Measurements from ENCODE around the gene PARL.

PARL gene

DNA sequence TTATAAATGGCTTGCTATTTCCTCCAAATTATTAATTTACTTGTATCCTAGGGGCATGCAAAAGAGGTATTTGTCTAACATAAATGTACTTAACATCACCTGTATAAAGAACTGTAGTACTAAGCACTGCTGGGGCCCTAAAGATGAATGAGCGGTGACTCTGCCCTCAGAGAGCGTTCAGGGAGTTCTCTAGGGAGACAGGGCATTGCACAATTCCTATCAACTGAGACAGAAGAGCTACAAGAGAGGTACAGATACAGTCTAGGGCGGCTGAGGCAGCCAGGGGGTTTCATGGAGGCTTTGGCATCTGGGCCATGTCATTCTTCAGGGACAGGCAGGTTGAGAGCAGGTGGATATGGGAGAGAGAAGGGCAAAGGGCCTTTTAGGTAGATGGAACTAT lies 39.9 kb upstream of the PARL start:
- in situ Hi-C loops (cut with HindIII; ENCODE audit: low sequenced_read_pairs), result no loop called here
- no peak overlapping the region for H3K4me3 ChIP-seq (ENCODE audit: low read depth, low read length)
- no peak for DNase-seq (ENCODE audit: low read depth, low spot score)
- TF ChIP-seq, protein P1, sequence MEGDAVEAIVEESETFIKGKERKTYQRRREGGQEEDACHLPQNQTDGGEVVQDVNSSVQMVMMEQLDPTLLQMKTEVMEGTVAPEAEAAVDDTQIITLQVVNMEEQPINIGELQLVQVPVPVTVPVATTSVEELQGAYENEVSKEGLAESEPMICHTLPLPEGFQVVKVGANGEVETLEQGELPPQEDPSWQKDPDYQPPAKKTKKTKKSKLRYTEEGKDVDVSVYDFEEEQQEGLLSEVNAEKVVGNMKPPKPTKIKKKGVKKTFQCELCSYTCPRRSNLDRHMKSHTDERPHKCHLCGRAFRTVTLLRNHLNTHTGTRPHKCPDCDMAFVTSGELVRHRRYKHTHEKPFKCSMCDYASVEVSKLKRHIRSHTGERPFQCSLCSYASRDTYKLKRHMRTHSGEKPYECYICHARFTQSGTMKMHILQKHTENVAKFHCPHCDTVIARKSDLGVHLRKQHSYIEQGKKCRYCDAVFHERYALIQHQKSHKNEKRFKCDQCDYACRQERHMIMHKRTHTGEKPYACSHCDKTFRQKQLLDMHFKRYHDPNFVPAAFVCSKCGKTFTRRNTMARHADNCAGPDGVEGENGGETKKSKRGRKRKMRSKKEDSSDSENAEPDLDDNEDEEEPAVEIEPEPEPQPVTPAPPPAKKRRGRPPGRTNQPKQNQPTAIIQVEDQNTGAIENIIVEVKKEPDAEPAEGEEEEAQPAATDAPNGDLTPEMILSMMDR (IDR thresholded peaks at IDR 0.05; ENCODE audit: low read depth, low read length), result no peak

DNA sequence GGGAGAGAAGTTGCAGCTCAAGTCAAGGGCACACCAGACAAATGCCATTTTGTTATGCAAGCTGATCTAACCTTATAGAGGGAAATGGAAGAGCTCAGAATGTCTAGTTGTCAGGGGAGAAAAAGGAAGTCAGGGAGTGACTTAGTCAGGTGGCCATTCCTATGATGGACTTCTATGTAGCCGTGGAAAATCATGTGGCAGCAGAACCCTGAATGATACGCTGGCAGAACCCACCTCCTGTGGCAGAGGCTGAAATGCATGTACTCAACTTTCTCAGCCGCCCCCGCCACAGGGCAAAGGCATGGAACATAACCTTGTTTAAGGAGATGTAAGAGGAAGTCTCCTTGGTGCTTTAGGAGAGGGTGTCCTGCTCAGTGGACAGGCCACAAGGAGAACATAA lies 37.7 kb upstream of the PARL start:
- no peak for DNase-seq (ENCODE audit: low read depth, low spot score)
- in situ Hi-C loops (cut with HindIII; ENCODE audit: low sequenced_read_pairs), result no loop called here
- TF ChIP-seq, protein P1 (IDR thresholded peaks at IDR 0.05; ENCODE audit: low read depth, low read length), result no peak
- no peak overlapping the region for H3K4me3 ChIP-seq (ENCODE audit: low read depth, low read length)

DNA sequence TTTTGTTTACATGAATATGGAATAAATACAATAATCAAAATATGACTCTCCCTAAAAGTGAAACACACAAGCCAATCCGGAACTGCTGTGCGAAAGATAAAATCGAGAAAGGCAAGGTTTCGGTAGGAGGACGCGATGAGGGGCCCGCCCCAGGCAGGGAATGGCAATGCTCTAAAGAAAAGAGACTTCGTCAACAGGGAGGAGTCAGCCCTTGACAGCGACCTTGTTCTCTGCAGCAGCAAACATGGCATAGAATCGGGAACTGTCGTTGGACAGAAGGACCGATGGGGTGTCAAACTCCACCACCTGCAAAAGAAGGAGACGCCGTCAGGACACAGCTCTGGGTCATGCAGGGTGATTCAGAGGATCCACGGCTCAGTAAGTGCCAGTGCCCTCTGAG lies 36.4 kb upstream of the PARL start:
- TF ChIP-seq, protein P1 (IDR thresholded peaks at IDR 0.05; ENCODE audit: low read depth, low read length), result no peak

DNA sequence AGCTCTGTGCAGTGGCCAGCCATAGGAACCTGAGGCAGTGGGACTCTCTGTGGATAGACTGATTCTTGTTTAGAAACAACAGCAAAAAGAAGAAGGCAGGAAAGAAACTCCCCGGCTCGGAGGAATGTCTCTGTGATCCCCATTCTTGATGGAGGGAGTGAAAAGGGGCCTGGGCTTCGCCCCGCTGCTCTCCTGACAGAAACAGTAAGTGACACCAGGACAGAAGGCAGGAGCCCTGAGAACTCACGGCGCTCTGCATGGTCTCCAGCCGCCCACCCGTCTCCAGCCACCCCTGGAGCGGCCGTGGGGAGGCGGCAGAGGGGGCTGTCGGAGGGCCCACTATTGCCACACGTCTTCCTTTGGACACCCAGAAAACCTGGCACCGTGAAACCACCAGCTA lies 35.7 kb upstream of the PARL start:
- DNase-seq (ENCODE audit: low read depth, low spot score), result no peak
- in situ Hi-C loops (cut with HindIII; ENCODE audit: low sequenced_read_pairs), result no loop called here
- H3K4me3 ChIP-seq (ENCODE audit: low read depth, low read length), result no peak overlapping the region
- TF ChIP-seq, protein P1 (IDR thresholded peaks at IDR 0.05; ENCODE audit: low read depth, low read length), result no peak

More for the DNA sequence above, 36.4 kb upstream of the PARL start:
- DNase-seq (ENCODE audit: low read depth, low spot score), result no peak
- no peak overlapping the region for H3K4me3 ChIP-seq (ENCODE audit: low read depth, low read length)
- in situ Hi-C loops (cut with HindIII; ENCODE audit: low sequenced_read_pairs), result no loop called here

DNA sequence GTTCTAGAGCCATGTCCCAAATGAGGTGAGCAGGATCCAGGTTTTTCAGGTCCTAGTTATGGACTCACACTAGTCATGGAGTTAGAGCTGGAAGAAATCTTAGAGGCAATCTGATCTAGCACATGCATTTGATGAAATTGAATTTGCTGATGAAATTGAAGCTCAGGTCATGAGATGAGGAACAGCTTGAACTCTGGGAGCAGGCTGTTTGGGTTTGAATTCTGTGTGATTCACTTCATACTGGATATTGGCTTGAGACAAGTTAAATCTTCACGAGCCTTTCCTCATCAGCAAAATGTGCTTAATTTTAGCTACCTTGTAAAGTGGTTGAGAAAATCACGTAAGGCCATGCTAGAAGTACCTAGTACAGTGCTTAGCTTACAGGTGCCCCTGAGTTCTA lies 33.5 kb upstream of the PARL start:
- TF ChIP-seq, protein P1 (IDR thresholded peaks at IDR 0.05; ENCODE audit: low read depth, low read length), result no peak
- DNase-seq (ENCODE audit: low read depth, low spot score), result no peak
- in situ Hi-C loops (cut with HindIII; ENCODE audit: low sequenced_read_pairs), result no loop called here
- no peak overlapping the region for H3K4me3 ChIP-seq (ENCODE audit: low read depth, low read length)

DNA sequence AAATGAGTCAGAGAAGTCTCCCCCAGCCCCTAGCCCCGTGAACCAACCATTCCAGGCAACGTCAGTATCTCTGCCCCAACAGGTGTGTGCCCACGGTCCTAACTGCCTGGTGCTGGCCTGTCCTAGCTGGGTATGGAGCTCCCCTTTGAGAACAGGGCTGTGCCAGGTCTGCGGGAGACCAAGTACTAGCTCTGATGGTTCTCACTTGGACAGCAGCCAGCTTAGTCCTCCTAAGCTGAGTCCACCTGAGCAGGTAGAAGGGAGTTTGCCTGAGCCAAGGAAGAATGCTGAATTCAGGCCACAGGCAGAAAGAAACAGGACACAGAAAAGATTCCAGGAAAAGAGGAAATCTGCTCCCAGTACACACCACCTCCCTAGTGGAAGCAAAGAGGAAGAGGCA lies 33.1 kb upstream of the PARL start:
- no peak for DNase-seq (ENCODE audit: low read depth, low spot score)
- H3K4me3 ChIP-seq (ENCODE audit: low read depth, low read length), result no peak overlapping the region
- TF ChIP-seq, protein P1 (IDR thresholded peaks at IDR 0.05; ENCODE audit: low read depth, low read length), result no peak
- in situ Hi-C loops (cut with HindIII; ENCODE audit: low sequenced_read_pairs), result no loop called here

DNA sequence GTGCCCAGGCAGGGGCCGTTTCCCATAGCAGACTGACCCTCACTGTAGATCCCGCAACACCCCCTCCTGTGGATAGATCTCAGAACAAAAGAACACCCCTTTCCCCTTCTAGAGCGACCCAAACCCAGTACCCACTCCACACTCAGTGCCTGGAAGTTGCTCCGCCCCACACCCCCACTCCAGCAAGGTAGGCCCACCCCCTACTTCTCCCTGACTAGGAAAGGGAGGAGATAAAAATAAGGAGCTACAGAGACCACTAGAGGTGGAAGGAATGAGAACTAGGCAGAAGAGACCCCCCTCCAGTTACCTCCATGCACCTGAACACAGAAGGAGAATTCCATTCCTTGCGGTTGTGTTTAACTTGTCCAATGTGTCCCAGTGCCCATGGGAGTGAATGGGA lies 30.2 kb upstream of the PARL start:
- in situ Hi-C loops (cut with HindIII; ENCODE audit: low sequenced_read_pairs), result no loop called here
- DNase-seq (ENCODE audit: low read depth, low spot score), result no peak
- TF ChIP-seq, protein P1 (IDR thresholded peaks at IDR 0.05; ENCODE audit: low read depth, low read length), result no peak
- H3K4me3 ChIP-seq (ENCODE audit: low read depth, low read length), result no peak overlapping the region
